Peyer's patch (tissue), 4 donors: ENCODE results near the gene KCNJ6. TPM values are rescaled to one million over a fixed set of nuclear protein-coding genes. Genes with fewer than 3 reads are reported as not detected.

Experiments
- DNase-seq, 3 donors: peaks; one replicate each; pipeline ENCODE4 v3.0.0-alpha.2; 2017 to 2019
- H3K27ac ChIP-seq, 4 donors: fragments of 200-600 bp; sonication (generic); one replicate each; pipeline ENCODE4 v1.5.1; 2016 to 2019
- H3K27me3 ChIP-seq, 2 donors: fragments of 200-600 bp; sonication (generic); one replicate each; pipeline ENCODE4 v1.5.1; 2019
- H3K36me3 ChIP-seq, 3 donors: fragments of 200-600 bp; sonication (generic); one replicate each; pipeline ENCODE4 v1.5.1; 2016 to 2019
- H3K4me1 ChIP-seq, 4 donors: fragments of 200-600 bp; sonication (generic); one replicate each; pipeline ENCODE4 v1.5.1; 2016 to 2019
- H3K4me3 ChIP-seq, 4 donors: fragments of 200-600 bp; sonication (generic); 1 replicate in 3 of 4; 2 replicates in 1 of 4; pipeline ENCODE4 v1.5.1; 2016 to 2019; ENCODE audit warnings: mild to moderate bottlenecking in 1 of 4
- H3K9me3 ChIP-seq, 4 donors: fragments of 200-600 bp; sonication (generic); one replicate each; pipeline ENCODE4 v1.5.1; 2016 to 2019; ENCODE audit warnings: mild to moderate bottlenecking in 1 of 4
- CTCF ChIP-seq, 6 experiments: fragments of 450-650 bp in 4 of 6; fragments of 200-600 bp in 2 of 6; sonication (generic) in 1 of 6; IDR thresholded peaks; one replicate each; pipeline ENCODE4 v1.5.1; 2017 to 2019; ENCODE audit warnings: antibody characterized with exemption in 6 of 6, mild to moderate bottlenecking in 3 of 6, moderate library complexity in 1 of 6
- POLR2A ChIP-seq, 2 donors: fragments of 450-650 bp; IDR thresholded peaks; one replicate each; pipeline ENCODE4 v1.5.1; 2017; ENCODE audit warnings: antibody characterized with exemption in 2 of 2, mild to moderate bottlenecking in 2 of 2, moderate library complexity in 2 of 2
- total RNA-seq, 4 donors: library from RNA; depleted of rRNA; stranded (reverse); fragments of >200 nt; gene quantifications; one replicate each; pipeline ENCODE4 v1.1.0, GENCODE V29; 2016

Gene KCNJ6
- total RNA-seq, 4 donors from 2014 or later = 0.13 to 0.83 (median 0.28) TPM

GRCh38 chr21:37771181-37771580 lies 145.1 kb downstream of the KCNJ6 start:
- Histone ChIP-seq H3K4me1 (no peaks in the 10 kb centered on the region), H3K36me3 (no peaks in the 10 kb centered on the region), H3K27ac (no peak overlapping the region), H3K9me3 (no peaks in the 10 kb centered on the region), H3K27me3 (no peaks in the 10 kb centered on the region), H3K4me3 (no peak overlapping the region)
- no peak for DNase-seq
- no peak for TF ChIP-seq CTCF (IDR thresholded peaks at IDR 0.05)
- no peak for TF ChIP-seq POLR2A (IDR thresholded peaks at IDR 0.05)

GRCh38 chr21:37770461-37770860 lies 145.8 kb downstream of the KCNJ6 start:
- no peaks in the 10 kb centered on the region for H3K9me3 ChIP-seq
- H3K4me1 ChIP-seq = no peaks in the 10 kb centered on the region
- TF ChIP-seq CTCF (IDR thresholded peaks at IDR 0.05) = no peak
- H3K27me3 ChIP-seq = no peaks in the 10 kb centered on the region
- DNase-seq = no peak
- no peak overlapping the region for H3K27ac ChIP-seq
- no peaks in the 10 kb centered on the region for H3K36me3 ChIP-seq
- H3K4me3 ChIP-seq = no peak overlapping the region

DNA sequence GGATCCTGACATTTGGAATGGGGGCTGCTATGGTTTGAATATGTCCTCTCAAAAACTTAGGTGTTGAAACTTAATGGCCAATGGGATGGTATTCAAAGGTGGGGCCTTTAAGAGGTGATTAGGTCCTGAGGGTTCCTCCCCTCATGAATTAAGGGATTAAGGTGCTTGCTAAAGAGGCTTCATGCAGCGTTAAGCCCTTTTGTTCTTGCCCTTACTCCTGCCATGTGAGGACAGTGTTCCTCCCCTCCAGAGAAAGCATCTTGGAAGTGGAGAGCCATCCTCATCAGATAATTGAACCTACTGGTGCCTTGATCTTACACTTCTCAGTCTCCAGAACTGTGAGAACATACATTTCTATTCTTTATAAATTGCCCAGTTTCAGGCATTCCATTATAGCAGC lies 146.6 kb downstream of the KCNJ6 start:
- TF ChIP-seq CTCF (IDR thresholded peaks at IDR 0.05) = no peak
- TF ChIP-seq POLR2A (IDR thresholded peaks at IDR 0.05) = no peak
- no peaks in the 10 kb centered on the region for H3K36me3 ChIP-seq
- no peak for DNase-seq
- H3K27me3 ChIP-seq = no peaks in the 10 kb centered on the region
- no peak overlapping the region for H3K4me3 ChIP-seq
- H3K9me3 ChIP-seq = no peaks in the 10 kb centered on the region
- H3K4me1 ChIP-seq = no peaks in the 10 kb centered on the region
- H3K27ac ChIP-seq = no peak overlapping the region

DNA sequence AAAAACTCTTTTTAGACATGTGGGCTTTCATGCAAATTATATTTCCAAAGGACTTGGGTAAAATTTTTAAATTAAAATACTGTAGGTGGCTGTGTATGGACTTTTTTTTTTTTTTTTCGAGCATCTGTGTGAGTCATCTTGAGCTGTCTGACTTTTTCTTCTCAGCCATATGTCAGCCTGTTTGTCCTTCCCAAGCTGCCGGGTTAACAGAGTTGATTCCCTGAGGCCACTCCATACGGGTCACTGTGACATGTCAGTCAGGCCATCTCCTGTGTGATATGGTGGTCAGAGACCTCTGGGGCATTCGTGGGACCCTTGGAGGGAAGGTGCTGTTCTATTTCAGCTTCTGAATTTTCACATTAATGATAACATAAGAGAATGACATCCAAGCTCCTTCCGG lies 148.3 kb downstream of the KCNJ6 start:
- Histone ChIP-seq H3K27ac (no peak overlapping the region), H3K4me1 (no peaks in the 10 kb centered on the region), H3K36me3 (no peaks in the 10 kb centered on the region), H3K4me3 (no peak overlapping the region), H3K9me3 (no peaks in the 10 kb centered on the region), H3K27me3 (no peaks in the 10 kb centered on the region)
- no peak for TF ChIP-seq CTCF (IDR thresholded peaks at IDR 0.05)
- no peak for TF ChIP-seq POLR2A (IDR thresholded peaks at IDR 0.05)
- DNase-seq = no peak

- TF ChIP-seq CTCF (IDR thresholded peaks at IDR 0.05) (no peak), POLR2A (IDR thresholded peaks at IDR 0.05) (no peak)
- H3K36me3 ChIP-seq = no peaks in the 10 kb centered on the region
These were observed 150.1 kb downstream of the KCNJ6 start for GRCh38 chr21:37766129-37766528.

GRCh38 chr21:37765221-37765900 lies 150.9 kb downstream of the KCNJ6 start:
- Histone ChIP-seq H3K4me3 (no peak overlapping the region), H3K27ac (no peak overlapping the region), H3K9me3 (no peaks in the 10 kb centered on the region), H3K27me3 (no peaks in the 10 kb centered on the region), H3K36me3 (no peaks in the 10 kb centered on the region), H3K4me1 (no peaks in the 10 kb centered on the region)
- TF ChIP-seq POLR2A (IDR thresholded peaks at IDR 0.05) (no peak), CTCF (IDR thresholded peaks at IDR 0.05) (no peak)
- DNase-seq = no peak

More at GRCh38 chr21:37766129-37766528, 150.1 kb downstream of the KCNJ6 start:
- Histone ChIP-seq H3K27me3 (no peaks in the 10 kb centered on the region), H3K4me3 (no peak overlapping the region), H3K9me3 (no peaks in the 10 kb centered on the region), H3K4me1 (no peaks in the 10 kb centered on the region), H3K27ac (no peak overlapping the region)
- no peak for DNase-seq
